HepG2 (cell line): ENCODE data around the gene PURB. TPM values are rescaled to one million over a fixed set of nuclear protein-coding genes. Genes with fewer than 3 reads are reported as not detected.

ENCODE experiments used
- IKZF4 ChIP-seq: sonication (generic); formaldehyde crosslinking; IDR thresholded peaks from 2 replicates; pipeline ENCODE4 v1.5.1; 2020; ENCODE audit warnings: borderline replicate concordance, mild to moderate bottlenecking, low read depth, missing genetic modification reagents; ENCODE audit errors: not compliant biosample characterization
- NFYB ChIP-seq: sonication (generic); formaldehyde crosslinking; IDR thresholded peaks from 2 replicates; pipeline ENCODE4 v1.4.0; 2020; ENCODE audit warnings: missing genetic modification reagents
- ZNF569 ChIP-seq: sonication (generic); formaldehyde crosslinking; IDR thresholded peaks from 2 replicates; pipeline ENCODE4 v1.5.0; 2020; ENCODE audit warnings: mild to moderate bottlenecking, missing genetic modification reagents, moderate library complexity, borderline replicate concordance
- ZSCAN20 ChIP-seq: sonication (generic); formaldehyde crosslinking; IDR thresholded peaks from 2 replicates; pipeline ENCODE4 v1.4.0; 2020; ENCODE audit warnings: missing genetic modification reagents, mild to moderate bottlenecking, borderline replicate concordance
- polyA plus RNA-seq, 8 experiments: library from polyadenylated mRNA; depleted of rRNA in 3 of 8; stranded (reverse) in 7 of 8; unstranded in 1 of 8; fragments of >200 nt; fragmentation: Illumina TruSeq in 4 of 8; extraction: Trizol in 4 of 8; gene quantifications; 2 replicates each; pipeline versions ENCODE4 v1.2.1 to v1.2.3, GENCODE V29; 2011 to 2016; ENCODE audit warnings: low read depth in 4 of 8, missing spikeins in 1 of 8, mixed read lengths in 1 of 8; ENCODE audit not compliant: insufficient read depth in 1 of 8
- total RNA-seq, 5 experiments: library from RNA; depleted of rRNA; stranded (reverse); fragments of >200 nt; fragmentation: Illumina TruSeq; extraction: Trizol; gene quantifications; 2 replicates each; pipeline ENCODE4 v1.2.3, GENCODE V29; 2016; ENCODE audit warnings: low read depth in 1 of 5
- TF ChIP-seq, protein P1 (sequence below): sonication (generic); formaldehyde crosslinking; IDR thresholded peaks from 2 replicates; pipeline ENCODE4 v1.4.0; 2020; ENCODE audit warnings: missing genetic modification reagents
- TF ChIP-seq, protein P2 (sequence below): sonication (generic); formaldehyde crosslinking; IDR thresholded peaks from one replicate; pipeline ENCODE4 v1.5.1; 2020; ENCODE audit warnings: mild to moderate bottlenecking, missing genetic modification reagents; ENCODE audit errors: not compliant biosample characterization
- TF ChIP-seq, protein P3 (sequence below): sonication (generic); formaldehyde crosslinking; IDR thresholded peaks from 2 replicates; pipeline ENCODE4 v1.4.0; 2020; ENCODE audit warnings: missing genetic modification reagents

The PURB gene
- total and polyA plus RNA-seq, 2 of the 13 experiments (the other 11 are each of a cell fraction or from before 2014, with no cell fraction given): 2.3 to 4.3 TPM

DNA sequence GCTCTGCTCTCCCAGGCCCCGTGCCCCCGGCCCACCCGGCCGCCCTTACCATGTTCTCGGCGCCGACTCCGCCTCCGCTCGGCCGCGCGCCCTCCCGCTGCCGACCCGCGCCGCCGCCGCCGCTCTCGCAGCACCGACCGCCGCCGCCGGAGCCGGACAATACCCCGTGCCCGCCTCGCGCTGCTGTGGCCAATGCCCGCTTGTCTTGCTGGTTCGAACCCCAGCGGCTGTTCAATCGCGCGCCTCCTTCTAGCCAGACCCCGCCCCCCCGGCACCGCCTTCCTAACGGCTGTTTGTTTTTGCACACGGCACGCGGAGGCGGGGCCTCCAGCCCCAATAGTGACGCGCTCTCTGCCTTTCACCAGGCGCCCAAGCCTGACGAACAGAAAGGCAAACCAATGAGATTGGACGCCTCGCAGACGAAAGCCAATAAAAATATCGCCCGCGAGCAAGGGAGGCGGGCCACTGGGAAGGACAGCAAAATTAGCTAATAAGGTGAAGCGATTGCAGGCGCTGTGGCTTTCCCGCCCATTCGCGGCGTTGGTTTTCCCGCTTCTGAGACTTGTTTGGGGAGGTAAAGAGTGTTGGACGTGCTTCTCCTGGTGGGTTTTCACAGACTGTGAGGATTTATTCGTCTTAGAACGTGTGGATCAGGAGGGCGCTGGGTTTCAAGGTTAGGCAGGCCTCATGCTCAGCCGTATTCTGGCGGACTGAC is 37.3 kb downstream of the PURB start, which contains the start of gene H2AZ2 (continued):
- 0 out of 2 replicates have a peak, but pooled peaks have one; percentile 21 for TF ChIP-seq ZSCAN20 (CRISPR knock-in tag)
- no peak for TF ChIP-seq IKZF4 (CRISPR knock-in tag)
- TF ChIP-seq, protein P1, sequence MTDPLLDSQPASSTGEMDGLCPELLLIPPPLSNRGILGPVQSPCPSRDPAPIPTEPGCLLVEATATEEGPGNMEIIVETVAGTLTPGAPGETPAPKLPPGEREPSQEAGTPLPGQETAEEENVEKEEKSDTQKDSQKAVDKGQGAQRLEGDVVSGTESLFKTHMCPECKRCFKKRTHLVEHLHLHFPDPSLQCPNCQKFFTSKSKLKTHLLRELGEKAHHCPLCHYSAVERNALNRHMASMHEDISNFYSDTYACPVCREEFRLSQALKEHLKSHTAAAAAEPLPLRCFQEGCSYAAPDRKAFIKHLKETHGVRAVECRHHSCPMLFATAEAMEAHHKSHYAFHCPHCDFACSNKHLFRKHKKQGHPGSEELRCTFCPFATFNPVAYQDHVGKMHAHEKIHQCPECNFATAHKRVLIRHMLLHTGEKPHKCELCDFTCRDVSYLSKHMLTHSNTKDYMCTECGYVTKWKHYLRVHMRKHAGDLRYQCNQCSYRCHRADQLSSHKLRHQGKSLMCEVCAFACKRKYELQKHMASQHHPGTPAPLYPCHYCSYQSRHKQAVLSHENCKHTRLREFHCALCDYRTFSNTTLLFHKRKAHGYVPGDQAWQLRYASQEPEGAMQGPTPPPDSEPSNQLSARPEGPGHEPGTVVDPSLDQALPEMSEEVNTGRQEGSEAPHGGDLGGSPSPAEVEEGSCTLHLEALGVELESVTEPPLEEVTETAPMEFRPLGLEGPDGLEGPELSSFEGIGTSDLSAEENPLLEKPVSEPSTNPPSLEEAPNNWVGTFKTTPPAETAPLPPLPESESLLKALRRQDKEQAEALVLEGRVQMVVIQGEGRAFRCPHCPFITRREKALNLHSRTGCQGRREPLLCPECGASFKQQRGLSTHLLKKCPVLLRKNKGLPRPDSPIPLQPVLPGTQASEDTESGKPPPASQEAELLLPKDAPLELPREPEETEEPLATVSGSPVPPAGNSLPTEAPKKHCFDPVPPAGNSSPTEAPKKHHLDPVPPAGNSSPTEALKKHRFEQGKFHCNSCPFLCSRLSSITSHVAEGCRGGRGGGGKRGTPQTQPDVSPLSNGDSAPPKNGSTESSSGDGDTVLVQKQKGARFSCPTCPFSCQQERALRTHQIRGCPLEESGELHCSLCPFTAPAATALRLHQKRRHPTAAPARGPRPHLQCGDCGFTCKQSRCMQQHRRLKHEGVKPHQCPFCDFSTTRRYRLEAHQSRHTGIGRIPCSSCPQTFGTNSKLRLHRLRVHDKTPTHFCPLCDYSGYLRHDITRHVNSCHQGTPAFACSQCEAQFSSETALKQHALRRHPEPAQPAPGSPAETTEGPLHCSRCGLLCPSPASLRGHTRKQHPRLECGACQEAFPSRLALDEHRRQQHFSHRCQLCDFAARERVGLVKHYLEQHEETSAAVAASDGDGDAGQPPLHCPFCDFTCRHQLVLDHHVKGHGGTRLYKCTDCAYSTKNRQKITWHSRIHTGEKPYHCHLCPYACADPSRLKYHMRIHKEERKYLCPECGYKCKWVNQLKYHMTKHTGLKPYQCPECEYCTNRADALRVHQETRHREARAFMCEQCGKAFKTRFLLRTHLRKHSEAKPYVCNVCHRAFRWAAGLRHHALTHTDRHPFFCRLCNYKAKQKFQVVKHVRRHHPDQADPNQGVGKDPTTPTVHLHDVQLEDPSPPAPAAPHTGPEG (CRISPR knock-in tag): peak; percentile 50; the same call in 1 of the 2 replicates
- TF ChIP-seq, protein P2, sequence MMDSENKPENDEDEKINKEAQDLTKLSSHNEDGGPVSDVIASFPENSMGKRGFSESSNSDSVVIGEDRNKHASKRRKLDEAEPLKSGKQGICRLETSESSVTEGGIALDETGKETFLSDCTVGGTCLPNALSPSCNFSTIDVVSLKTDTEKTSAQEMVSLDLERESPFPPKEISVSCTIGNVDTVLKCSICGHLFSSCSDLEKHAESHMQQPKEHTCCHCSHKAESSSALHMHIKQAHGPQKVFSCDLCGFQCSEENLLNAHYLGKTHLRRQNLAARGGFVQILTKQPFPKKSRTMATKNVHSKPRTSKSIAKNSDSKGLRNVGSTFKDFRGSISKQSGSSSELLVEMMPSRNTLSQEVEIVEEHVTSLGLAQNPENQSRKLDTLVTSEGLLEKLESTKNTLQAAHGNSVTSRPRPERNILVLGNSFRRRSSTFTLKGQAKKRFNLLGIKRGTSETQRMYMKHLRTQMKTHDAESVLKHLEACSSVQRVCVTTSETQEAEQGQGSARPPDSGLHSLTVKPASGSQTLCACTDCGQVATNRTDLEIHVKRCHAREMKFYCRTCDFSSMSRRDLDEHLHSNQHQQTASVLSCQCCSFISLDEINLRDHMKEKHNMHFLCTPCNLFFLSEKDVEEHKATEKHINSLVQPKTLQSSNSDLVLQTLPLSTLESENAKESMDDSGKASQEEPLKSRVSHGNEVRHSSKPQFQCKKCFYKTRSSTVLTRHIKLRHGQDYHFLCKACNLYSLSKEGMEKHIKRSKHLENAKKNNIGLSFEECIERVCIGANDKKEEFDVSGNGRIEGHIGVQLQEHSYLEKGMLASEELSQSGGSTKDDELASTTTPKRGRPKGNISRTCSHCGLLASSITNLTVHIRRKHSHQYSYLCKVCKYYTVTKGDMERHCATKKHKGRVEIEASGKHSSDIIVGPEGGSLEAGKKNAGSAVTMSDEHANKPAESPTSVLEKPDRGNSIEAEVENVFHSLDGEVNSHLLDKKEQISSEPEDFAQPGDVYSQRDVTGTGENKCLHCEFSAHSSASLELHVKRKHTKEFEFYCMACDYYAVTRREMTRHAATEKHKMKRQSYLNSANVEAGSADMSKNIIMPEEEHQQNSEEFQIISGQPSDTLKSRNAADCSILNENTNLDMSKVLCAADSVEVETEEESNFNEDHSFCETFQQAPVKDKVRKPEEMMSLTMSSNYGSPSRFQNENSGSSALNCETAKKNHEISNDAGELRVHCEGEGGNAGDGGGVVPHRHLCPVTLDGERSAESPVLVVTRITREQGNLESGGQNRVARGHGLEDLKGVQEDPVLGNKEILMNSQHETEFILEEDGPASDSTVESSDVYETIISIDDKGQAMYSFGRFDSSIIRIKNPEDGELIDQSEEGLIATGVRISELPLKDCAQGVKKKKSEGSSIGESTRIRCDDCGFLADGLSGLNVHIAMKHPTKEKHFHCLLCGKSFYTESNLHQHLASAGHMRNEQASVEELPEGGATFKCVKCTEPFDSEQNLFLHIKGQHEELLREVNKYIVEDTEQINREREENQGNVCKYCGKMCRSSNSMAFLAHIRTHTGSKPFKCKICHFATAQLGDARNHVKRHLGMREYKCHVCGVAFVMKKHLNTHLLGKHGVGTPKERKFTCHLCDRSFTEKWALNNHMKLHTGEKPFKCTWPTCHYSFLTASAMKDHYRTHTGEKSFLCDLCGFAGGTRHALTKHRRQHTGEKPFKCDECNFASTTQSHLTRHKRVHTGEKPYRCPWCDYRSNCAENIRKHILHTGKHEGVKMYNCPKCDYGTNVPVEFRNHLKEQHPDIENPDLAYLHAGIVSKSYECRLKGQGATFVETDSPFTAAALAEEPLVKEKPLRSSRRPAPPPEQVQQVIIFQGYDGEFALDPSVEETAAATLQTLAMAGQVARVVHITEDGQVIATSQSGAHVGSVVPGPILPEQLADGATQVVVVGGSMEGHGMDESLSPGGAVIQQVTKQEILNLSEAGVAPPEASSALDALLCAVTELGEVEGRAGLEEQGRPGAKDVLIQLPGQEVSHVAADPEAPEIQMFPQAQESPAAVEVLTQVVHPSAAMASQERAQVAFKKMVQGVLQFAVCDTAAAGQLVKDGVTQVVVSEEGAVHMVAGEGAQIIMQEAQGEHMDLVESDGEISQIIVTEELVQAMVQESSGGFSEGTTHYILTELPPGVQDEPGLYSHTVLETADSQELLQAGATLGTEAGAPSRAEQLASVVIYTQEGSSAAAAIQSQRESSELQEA (CRISPR knock-in tag): peak; percentile 43
- TF ChIP-seq, protein P3, sequence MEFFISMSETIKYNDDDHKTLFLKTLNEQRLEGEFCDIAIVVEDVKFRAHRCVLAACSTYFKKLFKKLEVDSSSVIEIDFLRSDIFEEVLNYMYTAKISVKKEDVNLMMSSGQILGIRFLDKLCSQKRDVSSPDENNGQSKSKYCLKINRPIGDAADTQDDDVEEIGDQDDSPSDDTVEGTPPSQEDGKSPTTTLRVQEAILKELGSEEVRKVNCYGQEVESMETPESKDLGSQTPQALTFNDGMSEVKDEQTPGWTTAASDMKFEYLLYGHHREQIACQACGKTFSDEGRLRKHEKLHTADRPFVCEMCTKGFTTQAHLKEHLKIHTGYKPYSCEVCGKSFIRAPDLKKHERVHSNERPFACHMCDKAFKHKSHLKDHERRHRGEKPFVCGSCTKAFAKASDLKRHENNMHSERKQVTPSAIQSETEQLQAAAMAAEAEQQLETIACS (CRISPR knock-in tag): no peak
- TF ChIP-seq NFYB (CRISPR knock-in tag): peak; percentile 97
- TF ChIP-seq ZNF569 (CRISPR knock-in tag): 0 out of 2 replicates have a peak, but pooled peaks have one; percentile 36
